Lower lobe of right lung (tissue), 2 donors: ENCODE results near the gene CEACAM18. TPM values are rescaled to one million over a fixed set of nuclear protein-coding genes. Genes with fewer than 3 reads are reported as not detected.
A peak's percentile ranks its signal among the peaks of the same experiment; 100 is the strongest.

Experiments used
- ATAC-seq, 2 donors: fragments of 200-7000 bp; cut with Tn5 transposase; one replicate each; pipeline ENCODE4 v1.9.1; 2020 to 2022; ENCODE audit warnings: mild to moderate bottlenecking in 2 of 2, moderate library complexity in 2 of 2
- DNase-seq: peaks from one replicate; pipeline ENCODE4 v3.0.0-alpha.2; 2020
- H3K27ac ChIP-seq: fragments of 200-600 bp; one replicate; pipeline ENCODE4 v1.8.0; 2022
- H3K27me3 ChIP-seq: fragments of 200-600 bp; one replicate; pipeline ENCODE4 v1.8.0; 2022; ENCODE audit warnings: low read depth
- H3K36me3 ChIP-seq: fragments of 200-600 bp; one replicate; pipeline ENCODE4 v1.8.0; 2022; ENCODE audit warnings: mild to moderate bottlenecking
- H3K4me1 ChIP-seq: fragments of 200-600 bp; one replicate; pipeline ENCODE4 v1.8.0; 2022
- H3K4me3 ChIP-seq: fragments of 200-600 bp; one replicate; pipeline ENCODE4 v1.8.0; 2022; ENCODE audit warnings: mild to moderate bottlenecking
- H3K9me3 ChIP-seq: fragments of 200-600 bp; one replicate; pipeline ENCODE4 v1.8.0; 2022
- CTCF ChIP-seq: fragments of 200-600 bp; IDR thresholded peaks from one replicate; pipeline ENCODE4 v1.8.0; 2022; ENCODE audit warnings: antibody characterized with exemption, mild to moderate bottlenecking
- intact Hi-C: fragments of 100-400 bp; cut with DNase I; formaldehyde crosslinking; loops from one replicate; pipeline ENCODE4 v1.11.0; 2022
- total RNA-seq: library from RNA; stranded (reverse); fragmentation: NEBNext Ultra II Directional; extraction: Animal tissue kit (Norgen Biotek cat#: 25700); gene quantifications from one replicate; pipeline ENCODE4 v1.2.1, GENCODE V29; 2021
- donor health status: DM: no; HTN: yes; CAD: no; lungs with severe emphysema.

The CEACAM18 gene
- total RNA-seq, 1 donor from 2014 or later: not detected

GRCh38 chr19:51470966-51471365, 7.4 kb upstream of the CEACAM18 start:
- DNase-seq (no peak), ATAC-seq (no peak)
- no peaks in the 10 kb centered on the region for H3K36me3 ChIP-seq
- H3K9me3 ChIP-seq: no peaks in the 10 kb centered on the region
- intact Hi-C loops: no loop called here
- no peaks in the 10 kb centered on the region for H3K4me1 ChIP-seq
- no peak overlapping the region for H3K4me3 ChIP-seq
- H3K27ac ChIP-seq: no peak overlapping the region
- H3K27me3 ChIP-seq: no peaks in the 10 kb centered on the region
- no peak for TF ChIP-seq CTCF

GRCh38 chr19:51471527-51471926, 6.8 kb upstream of the CEACAM18 start:
- intact Hi-C loops: no loop called here
- Histone ChIP-seq H3K36me3 (no peaks in the 10 kb centered on the region), H3K27me3 (no peaks in the 10 kb centered on the region), H3K4me1 (no peaks in the 10 kb centered on the region), H3K9me3 (no peaks in the 10 kb centered on the region), H3K4me3 (no peak overlapping the region), H3K27ac (no peak overlapping the region)
- TF ChIP-seq CTCF: no peak
- DNase-seq (no peak), ATAC-seq (no peak)

- intact Hi-C loops: no loop called here
- Histone ChIP-seq H3K27ac (no peak overlapping the region), H3K36me3 (no peaks in the 10 kb centered on the region), H3K4me3 (no peak overlapping the region), H3K27me3 (no peaks in the 10 kb centered on the region), H3K4me1 (no peaks in the 10 kb centered on the region), H3K9me3 (no peaks in the 10 kb centered on the region)
- TF ChIP-seq CTCF: no peak
- no peak for DNase-seq
- ATAC-seq: no peak
Observed at GRCh38 chr19:51472607-51473006, 5.7 kb upstream of the CEACAM18 start.

DNA sequence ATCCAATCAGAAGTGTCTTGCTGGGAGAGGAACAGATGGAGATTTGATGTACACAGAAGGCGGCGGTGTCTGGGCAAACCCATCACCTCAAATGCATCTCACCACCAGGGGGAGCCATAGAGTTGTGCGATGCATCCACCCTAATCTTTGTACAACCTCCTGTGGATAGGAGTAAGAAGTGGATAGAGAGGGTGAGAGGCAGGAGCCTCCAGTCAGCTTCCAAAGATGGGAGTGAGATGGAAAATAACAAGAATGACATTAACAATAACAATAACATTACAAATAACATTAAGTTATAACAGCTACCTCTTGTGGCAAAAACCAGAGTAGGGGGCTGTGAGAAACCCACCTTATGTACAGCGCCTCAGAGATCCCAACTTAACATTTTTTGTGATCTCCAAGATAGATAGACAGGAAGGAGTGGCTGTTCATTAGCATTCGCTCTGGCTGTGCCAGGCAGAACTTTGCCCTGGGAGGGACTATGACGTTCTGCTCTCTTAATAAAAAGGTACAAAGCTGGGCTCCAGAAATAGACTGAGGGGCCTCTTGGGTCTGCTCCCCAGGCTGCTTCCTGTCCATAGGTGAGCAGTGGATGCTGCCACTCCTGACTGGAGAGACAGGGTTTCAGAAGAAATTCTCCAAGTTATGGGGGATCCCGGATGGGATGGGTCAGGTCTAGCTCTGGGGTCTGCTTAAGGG, 5.2 kb upstream of the CEACAM18 start:
- Histone ChIP-seq H3K27me3 (no peaks in the 10 kb centered on the region), H3K36me3 (no peaks in the 10 kb centered on the region), H3K4me1 (no peaks in the 10 kb centered on the region), H3K9me3 (no peaks in the 10 kb centered on the region), H3K27ac (no peak overlapping the region), H3K4me3 (no peak overlapping the region)
- peak; percentile 70 for DNase-seq
- peak; percentile 85 for ATAC-seq
- intact Hi-C loops: no loop called here
- TF ChIP-seq CTCF: peak; percentile 90

GRCh38 chr19:51476164-51476563, 2.2 kb upstream of the CEACAM18 start:
- no peak overlapping the region for H3K4me3 ChIP-seq

More at GRCh38 chr19:51476164-51476563, 2.2 kb upstream of the CEACAM18 start:
- H3K27ac ChIP-seq: no peak overlapping the region
- TF ChIP-seq CTCF: no peak
- no peaks in the 10 kb centered on the region for H3K4me1 ChIP-seq
- no peaks in the 10 kb centered on the region for H3K36me3 ChIP-seq
- H3K9me3 ChIP-seq: no peaks in the 10 kb centered on the region
- H3K27me3 ChIP-seq: peaks cover 14% of the 10 kb centered on the region
- ATAC-seq (no peak), DNase-seq (no peak)
- intact Hi-C loops: no loop called here
